AG10803 (cell line): ENCODE data around the gene INPP5A.

ENCODE experiments used
- DNase-seq: peaks from one replicate; pipeline ENCODE4 v3.0.0; 2010; ENCODE audit warnings: low read depth
- H3K4me3 ChIP-seq: 2 replicates; pipeline ENCODE4 v1.5.1; 2011; ENCODE audit warnings: mild to moderate bottlenecking, low read length, control low read depth
- CTCF ChIP-seq: conservative IDR thresholded peaks from 2 replicates; pipeline ENCODE4 v1.5.1; 2011; ENCODE audit warnings: mild to moderate bottlenecking, low read length, control low read depth, inconsistent platforms

The INPP5A gene

GRCh38 chr10:132691711-132692153, 154.1 kb downstream of the INPP5A start:
- no peak for DNase-seq
- H3K4me3 ChIP-seq, result no peak overlapping the region
- no peak for TF ChIP-seq CTCF

- TF ChIP-seq CTCF, result no peak
- DNase-seq, result no peak
- no peak overlapping the region for H3K4me3 ChIP-seq
Observed at GRCh38 chr10:132692311-132692710, 154.7 kb downstream of the INPP5A start.

GRCh38 chr10:132693676-132694075, 156.1 kb downstream of the INPP5A start:
- no peak overlapping the region for H3K4me3 ChIP-seq
- DNase-seq, result no peak
- TF ChIP-seq CTCF, result no peak

DNA sequence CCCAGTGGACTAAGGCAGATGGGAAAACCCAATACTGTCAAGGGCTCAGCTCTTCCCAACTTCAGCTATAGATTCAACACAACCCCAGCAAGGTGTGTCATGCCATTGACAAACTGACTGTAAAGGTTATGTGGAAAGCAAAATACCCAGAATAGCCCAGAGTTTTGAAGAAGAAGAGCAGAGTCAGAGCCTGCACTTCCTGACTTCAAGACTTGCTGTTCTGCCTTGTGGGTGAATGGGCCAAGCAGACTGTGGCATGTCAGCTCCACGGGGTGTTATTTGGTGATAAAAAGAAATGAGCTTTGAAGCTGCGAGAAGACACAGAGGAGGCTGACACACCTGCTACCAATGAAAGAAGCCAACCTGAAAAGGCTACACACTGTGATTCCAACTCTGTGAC, 158.6 kb downstream of the INPP5A start:
- H3K4me3 ChIP-seq, result no peak overlapping the region
- TF ChIP-seq CTCF, result no peak
- no peak for DNase-seq

DNA sequence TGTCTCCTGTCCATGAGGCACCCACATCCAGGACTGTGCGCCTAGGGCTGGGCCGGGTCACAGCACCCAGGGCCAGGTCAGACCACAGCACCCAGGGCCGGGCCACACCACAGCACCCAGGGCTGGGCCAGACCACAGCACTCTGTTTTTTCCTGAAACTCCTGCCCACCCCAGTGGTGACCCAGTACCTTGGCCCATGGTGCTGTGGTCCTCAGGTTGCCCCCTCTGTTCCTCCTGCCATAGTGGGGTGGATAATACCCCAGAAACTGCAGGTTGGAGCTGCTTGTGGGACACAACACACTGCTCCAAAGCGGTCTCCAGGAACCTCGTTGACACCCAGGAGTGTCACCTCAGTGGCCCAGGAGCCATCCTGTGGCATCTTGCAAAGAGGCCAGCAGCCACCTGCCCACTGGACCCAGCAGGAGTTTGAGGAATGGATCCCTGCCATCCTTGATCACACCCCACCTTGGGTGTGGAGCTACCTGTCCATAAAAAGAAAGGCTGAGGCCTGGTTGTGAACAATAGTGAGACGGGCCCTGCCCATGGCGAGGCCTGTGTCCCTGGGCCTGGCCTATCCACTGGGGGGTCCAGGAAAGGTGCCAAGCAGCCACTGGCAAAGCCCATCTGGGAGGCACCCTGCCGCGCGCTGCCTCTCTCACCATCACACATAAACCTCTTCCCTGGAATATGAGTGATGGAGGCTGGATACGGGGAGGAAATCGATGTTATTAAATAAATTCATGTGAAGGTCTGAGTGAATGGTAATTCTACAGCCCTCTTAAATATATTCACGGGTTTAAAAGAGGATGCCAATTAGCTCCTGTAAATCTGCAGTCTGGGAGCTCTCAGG, 159.4 kb downstream of the INPP5A start:
- TF ChIP-seq CTCF, result no peak
- no peak overlapping the region for H3K4me3 ChIP-seq
- no peak for DNase-seq

GRCh38 chr10:132697578-132698200, 160.1 kb downstream of the INPP5A start:
- no peak overlapping the region for H3K4me3 ChIP-seq
- no peak for TF ChIP-seq CTCF
- DNase-seq, result no peak
